Choroid plexus epithelial cell (primary cell): Measurements from ENCODE around the gene CMC2.

Source experiments
- DNase-seq: peaks from one replicate; pipeline ENCODE4 v3.0.0-alpha.2; 2010; ENCODE audit warnings: low read depth
- H3K4me3 ChIP-seq: 2 replicates; pipeline ENCODE4 v1.5.1; 2011; ENCODE audit warnings: low read depth, mild to moderate bottlenecking, control low read depth, low read length, moderate library complexity
- CTCF ChIP-seq: conservative IDR thresholded peaks from 2 replicates; pipeline ENCODE4 v1.5.1; 2011; ENCODE audit warnings: low read depth, mild to moderate bottlenecking, control low read depth, inconsistent platforms, low read length, moderate library complexity

The CMC2 gene

GRCh38 chr16:80936410-80936809 is 70.3 kb downstream of the CMC2 start:
- no peak for TF ChIP-seq CTCF
- no peak overlapping the region for H3K4me3 ChIP-seq
- DNase-seq, result peak; percentile 58

GRCh38 chr16:80935691-80936090 is 71.0 kb downstream of the CMC2 start:
- no peak for TF ChIP-seq CTCF
- DNase-seq, result no peak
- H3K4me3 ChIP-seq, result no peak overlapping the region

- H3K4me3 ChIP-seq, result peak overlapping the region; percentile 63
- DNase-seq, result peak; percentile 77
- TF ChIP-seq CTCF, result no peak
These were observed 74.0 kb downstream of the CMC2 start for GRCh38 chr16:80932708-80933095.

GRCh38 chr16:80931801-80932707 is 74.6 kb downstream of the CMC2 start:
- peak; percentile 74 for DNase-seq
- H3K4me3 ChIP-seq, result peak overlapping the region; percentile 63
- peak; percentile 11 for TF ChIP-seq CTCF

- no peak overlapping the region for H3K4me3 ChIP-seq
- DNase-seq, result peak; percentile 69
- TF ChIP-seq CTCF, result peak; percentile 86
These were observed 82.2 kb downstream of the CMC2 start for GRCh38 chr16:80924372-80924978.

- no peak for TF ChIP-seq CTCF
- DNase-seq, result no peak
- H3K4me3 ChIP-seq, result no peak overlapping the region
These were observed 83.3 kb downstream of the CMC2 start for GRCh38 chr16:80923356-80923755.
